H7 (cell line): ENCODE results near the gene ITGBL1. TPM values are rescaled to one million over a fixed set of nuclear protein-coding genes. Genes with fewer than 3 reads are reported as not detected.

Source experiments
- DNase-seq: peaks from one replicate; pipeline ENCODE4 v3.0.0; 2012
- H3K27me3 ChIP-seq: 2 replicates; pipeline ENCODE4 v1.6.0; 2011; ENCODE audit warnings: mild to moderate bottlenecking, low read length; ENCODE audit not compliant: control insufficient read depth, insufficient read depth
- H3K36me3 ChIP-seq: replicated peaks from 2 replicates; pipeline ENCODE4 v1.5.1; 2011; ENCODE audit warnings: low read length; ENCODE audit not compliant: control insufficient read depth, insufficient read depth
- H3K4me3 ChIP-seq: 2 replicates; pipeline ENCODE4 v1.5.1; 2011; ENCODE audit warnings: low read depth, mild to moderate bottlenecking, control low read depth, low read length, moderate library complexity; ENCODE audit not compliant: insufficient read depth
- total RNA-seq: library from RNA; depleted of rRNA; stranded (reverse); fragments of >200 nt; shearing (Covaris generic); gene quantifications from 2 replicates; pipeline ENCODE4 v1.2.3, GENCODE V29; 2014

Gene ITGBL1
- total RNA-seq, 1 experiment from 2014 or later, result 0.03 TPM

GRCh38 chr13:101552286-101552685, 99.8 kb downstream of the ITGBL1 start:
- Histone ChIP-seq H3K27me3 (no peaks in the 10 kb centered on the region), H3K4me3 (no peak overlapping the region), H3K36me3 (no peaks in the 10 kb centered on the region)
- no peak for DNase-seq

GRCh38 chr13:101552786-101553185, 100.3 kb downstream of the ITGBL1 start:
- Histone ChIP-seq H3K36me3 (no peaks in the 10 kb centered on the region), H3K4me3 (no peak overlapping the region), H3K27me3 (no peaks in the 10 kb centered on the region)
- no peak for DNase-seq

- Histone ChIP-seq H3K36me3 (no peaks in the 10 kb centered on the region), H3K4me3 (no peak overlapping the region), H3K27me3 (no peaks in the 10 kb centered on the region)
- DNase-seq, result no peak
Measured at GRCh38 chr13:101554420-101555125, 102.1 kb downstream of the ITGBL1 start.

- H3K36me3 ChIP-seq, result no peaks in the 10 kb centered on the region
- no peak overlapping the region for H3K4me3 ChIP-seq
- DNase-seq, result no peak
- H3K27me3 ChIP-seq, result no peaks in the 10 kb centered on the region
Measured at GRCh38 chr13:101555610-101556009, 103.1 kb downstream of the ITGBL1 start.

- H3K36me3 ChIP-seq, result no peaks in the 10 kb centered on the region
- DNase-seq, result no peak
- H3K4me3 ChIP-seq, result no peak overlapping the region
- no peaks in the 10 kb centered on the region for H3K27me3 ChIP-seq
Measured at GRCh38 chr13:101556676-101557123, 104.2 kb downstream of the ITGBL1 start.

- no peak overlapping the region for H3K4me3 ChIP-seq
- H3K27me3 ChIP-seq, result no peaks in the 10 kb centered on the region
- no peak for DNase-seq
- no peaks in the 10 kb centered on the region for H3K36me3 ChIP-seq
Measured at GRCh38 chr13:101565317-101565716, 112.8 kb downstream of the ITGBL1 start.

- no peak overlapping the region for H3K4me3 ChIP-seq
Measured at GRCh38 chr13:101567841-101568240, 115.4 kb downstream of the ITGBL1 start.

GRCh38 chr13:101569807-101570206, 117.3 kb downstream of the ITGBL1 start:
- H3K27me3 ChIP-seq, result no peaks in the 10 kb centered on the region
- H3K4me3 ChIP-seq, result no peak overlapping the region
- H3K36me3 ChIP-seq, result no peaks in the 10 kb centered on the region
- DNase-seq, result no peak

More at GRCh38 chr13:101567841-101568240, 115.4 kb downstream of the ITGBL1 start:
- no peak for DNase-seq
- Histone ChIP-seq H3K36me3 (no peaks in the 10 kb centered on the region), H3K27me3 (no peaks in the 10 kb centered on the region)

GRCh38 chr13:101570410-101570809, 117.9 kb downstream of the ITGBL1 start:
- H3K36me3 ChIP-seq, result no peaks in the 10 kb centered on the region
- DNase-seq, result no peak
- no peaks in the 10 kb centered on the region for H3K27me3 ChIP-seq
- no peak overlapping the region for H3K4me3 ChIP-seq

GRCh38 chr13:101572456-101572855, 120.0 kb downstream of the ITGBL1 start:
- Histone ChIP-seq H3K4me3 (no peak overlapping the region), H3K27me3 (no peaks in the 10 kb centered on the region), H3K36me3 (no peaks in the 10 kb centered on the region)
- no peak for DNase-seq

- Histone ChIP-seq H3K4me3 (no peak overlapping the region), H3K27me3 (no peaks in the 10 kb centered on the region), H3K36me3 (no peaks in the 10 kb centered on the region)
- no peak for DNase-seq
Measured at GRCh38 chr13:101575581-101575980, 123.1 kb downstream of the ITGBL1 start.

- no peak for DNase-seq
Measured at GRCh38 chr13:101576455-101576854, 124.0 kb downstream of the ITGBL1 start.

GRCh38 chr13:101576977-101577376, 124.5 kb downstream of the ITGBL1 start:
- Histone ChIP-seq H3K36me3 (no peaks in the 10 kb centered on the region), H3K4me3 (no peak overlapping the region), H3K27me3 (no peaks in the 10 kb centered on the region)
- DNase-seq, result no peak

More at GRCh38 chr13:101576455-101576854, 124.0 kb downstream of the ITGBL1 start:
- H3K4me3 ChIP-seq, result no peak overlapping the region
- H3K27me3 ChIP-seq, result no peaks in the 10 kb centered on the region
- no peaks in the 10 kb centered on the region for H3K36me3 ChIP-seq

GRCh38 chr13:101579281-101579802, 126.9 kb downstream of the ITGBL1 start:
- Histone ChIP-seq H3K4me3 (no peak overlapping the region), H3K27me3 (no peaks in the 10 kb centered on the region), H3K36me3 (no peaks in the 10 kb centered on the region)
- DNase-seq, result no peak

- no peak for DNase-seq
- Histone ChIP-seq H3K4me3 (no peak overlapping the region), H3K27me3 (no peaks in the 10 kb centered on the region)
Measured at GRCh38 chr13:101584331-101584730, 131.9 kb downstream of the ITGBL1 start.

More at GRCh38 chr13:101584331-101584730, 131.9 kb downstream of the ITGBL1 start:
- no peaks in the 10 kb centered on the region for H3K36me3 ChIP-seq
